Measurements from ENCODE around the gene PRR9.
"Not testable (repeated sequence)": the region's sequence is repeated elsewhere in the genome, so short reads cannot be mapped to it uniquely, and the experiment has no call there.

Gene PRR9

GRCh38 chr1:153206631-153207030 lies 10.8 kb upstream of the PRR9 start:
- no peak for TF ChIP-seq TAF1 (IDR thresholded peaks at IDR 0.05; ENCODE audit: borderline replicate concordance, low read depth, low read length)
- no peak for TF ChIP-seq POLR2A (IDR thresholded peaks at IDR 0.05; ENCODE audit: low read depth, low read length)
- no peak for TF ChIP-seq POLR2AphosphoS5 (IDR thresholded peaks at IDR 0.05; ENCODE audit: low read depth, low read length)
- FAIRE-seq (no peak), DNase-seq (ENCODE audit: insufficient read length) (no peak)

GRCh38 chr1:153210206-153210605 lies 7.2 kb upstream of the PRR9 start:
- no peak for FAIRE-seq
- TF ChIP-seq POLR2AphosphoS5 (IDR thresholded peaks at IDR 0.05; ENCODE audit: low read depth, low read length): no peak
- no peak for TF ChIP-seq TAF1 (IDR thresholded peaks at IDR 0.05; ENCODE audit: borderline replicate concordance, low read depth, low read length)
- no peak for TF ChIP-seq POLR2A (IDR thresholded peaks at IDR 0.05; ENCODE audit: low read depth, low read length)
- DNase-seq (ENCODE audit: insufficient read length): no peak

GRCh38 chr1:153212201-153212600 lies 5.2 kb upstream of the PRR9 start:
- TF ChIP-seq POLR2A (IDR thresholded peaks at IDR 0.05; ENCODE audit: low read depth, low read length) (no peak), TAF1 (IDR thresholded peaks at IDR 0.05; ENCODE audit: borderline replicate concordance, low read depth, low read length) (no peak), POLR2AphosphoS5 (IDR thresholded peaks at IDR 0.05; ENCODE audit: low read depth, low read length) (no peak)
- DNase-seq (ENCODE audit: insufficient read length) (no peak), FAIRE-seq (no peak)

- TF ChIP-seq TAF1 (IDR thresholded peaks at IDR 0.05; ENCODE audit: borderline replicate concordance, low read depth, low read length) (no peak), POLR2AphosphoS5 (IDR thresholded peaks at IDR 0.05; ENCODE audit: low read depth, low read length) (no peak)
- DNase-seq (ENCODE audit: insufficient read length) (no peak), FAIRE-seq (no peak)
These were observed 3.9 kb upstream of the PRR9 start for GRCh38 chr1:153213519-153213918.

- FAIRE-seq (no peak), DNase-seq (ENCODE audit: insufficient read length) (no peak)
- TF ChIP-seq POLR2A (IDR thresholded peaks at IDR 0.05; ENCODE audit: low read depth, low read length) (no peak), POLR2AphosphoS5 (IDR thresholded peaks at IDR 0.05; ENCODE audit: low read depth, low read length) (no peak), TAF1 (IDR thresholded peaks at IDR 0.05; ENCODE audit: borderline replicate concordance, low read depth, low read length) (no peak)
These were observed 496 bp downstream of the PRR9 start for GRCh38 chr1:153217744-153218416.

GRCh38 chr1:153220606-153221303 lies 3.4 kb downstream of the PRR9 start:
- no peak for FAIRE-seq
- TF ChIP-seq POLR2AphosphoS5 (IDR thresholded peaks at IDR 0.05; ENCODE audit: low read depth, low read length) (no peak), TAF1 (IDR thresholded peaks at IDR 0.05; ENCODE audit: borderline replicate concordance, low read depth, low read length) (no peak), POLR2A (IDR thresholded peaks at IDR 0.05; ENCODE audit: low read depth, low read length) (no peak)
- no peak for DNase-seq (ENCODE audit: insufficient read length)

GRCh38 chr1:153223040-153223891 lies 5.9 kb downstream of the PRR9 start:
- peak; percentile 99 for FAIRE-seq
- not testable (repeated sequence) for DNase-seq (ENCODE audit: insufficient read length)

- no peak for TF ChIP-seq POLR2A (IDR thresholded peaks at IDR 0.05; ENCODE audit: low read depth, low read length)
- TF ChIP-seq POLR2AphosphoS5 (IDR thresholded peaks at IDR 0.05; ENCODE audit: low read depth, low read length): no peak
- no peak for TF ChIP-seq TAF1 (IDR thresholded peaks at IDR 0.05; ENCODE audit: borderline replicate concordance, low read depth, low read length)
- no peak for DNase-seq (ENCODE audit: insufficient read length)
- no peak for FAIRE-seq
These were observed 10.4 kb downstream of the PRR9 start for GRCh38 chr1:153227810-153228209.

- DNase-seq (ENCODE audit: insufficient read length): no peak
- no peak for FAIRE-seq
- TF ChIP-seq POLR2A (IDR thresholded peaks at IDR 0.05; ENCODE audit: low read depth, low read length) (no peak), POLR2AphosphoS5 (IDR thresholded peaks at IDR 0.05; ENCODE audit: low read depth, low read length) (no peak), TAF1 (IDR thresholded peaks at IDR 0.05; ENCODE audit: borderline replicate concordance, low read depth, low read length) (no peak)
These were observed 11.1 kb downstream of the PRR9 start for GRCh38 chr1:153228491-153228890.

GRCh38 chr1:153229076-153229829 lies 11.9 kb downstream of the PRR9 start:
- not testable (repeated sequence) for DNase-seq (ENCODE audit: insufficient read length)
- peak; percentile 100 for FAIRE-seq

- no peak for DNase-seq (ENCODE audit: insufficient read length)
- FAIRE-seq: no peak
- no peak for TF ChIP-seq POLR2A (IDR thresholded peaks at IDR 0.05; ENCODE audit: low read depth, low read length)
- no peak for TF ChIP-seq POLR2AphosphoS5 (IDR thresholded peaks at IDR 0.05; ENCODE audit: low read depth, low read length)
- TF ChIP-seq TAF1 (IDR thresholded peaks at IDR 0.05; ENCODE audit: borderline replicate concordance, low read depth, low read length): no peak
These were observed 14.0 kb downstream of the PRR9 start for GRCh38 chr1:153231363-153231762.
